Esophagus muscularis mucosa (tissue), 4 donors: ENCODE data around the gene TGFBI. TPM values are rescaled to one million over a fixed set of nuclear protein-coding genes. Genes with fewer than 3 reads are reported as not detected.

Source experiments
- DNase-seq: peaks from one replicate; pipeline ENCODE4 v3.0.0-alpha.2; 2017; ENCODE audit errors: extremely low spot score
- H3K27ac ChIP-seq, 4 donors: fragments of 200-600 bp; sonication (generic); replicated peaks in 1 of 4; 1 replicate in 3 of 4; 2 replicates in 1 of 4; pipeline ENCODE4 v1.5.1; 2016 to 2019; ENCODE audit warnings: mild to moderate bottlenecking in 1 of 4
- H3K27me3 ChIP-seq, 4 donors: fragments of 200-600 bp; sonication (generic); one replicate each; pipeline versions ENCODE4 v1.5.1 to v1.6.0; 2016 to 2019
- H3K36me3 ChIP-seq, 4 donors: fragments of 200-600 bp; sonication (generic); one replicate each; pipeline ENCODE4 v1.5.1; 2016 to 2019
- H3K4me1 ChIP-seq, 4 donors: fragments of 200-600 bp; sonication (generic); one replicate each; pipeline ENCODE4 v1.5.1; 2016 to 2019
- H3K4me3 ChIP-seq, 4 donors: fragments of 200-600 bp; sonication (generic); 1 replicate in 2 of 4; 2 replicates in 2 of 4; pipeline ENCODE4 v1.5.1; 2016 to 2019; ENCODE audit warnings: mild to moderate bottlenecking in 4 of 4, moderate library complexity in 1 of 4
- H3K9me3 ChIP-seq, 4 donors: fragments of 200-600 bp; sonication (generic); 1 replicate in 3 of 4; 2 replicates in 1 of 4; pipeline ENCODE4 v1.5.1; 2016 to 2019
- CTCF ChIP-seq, 3 experiments: fragments of 200-600 bp in 2 of 3; fragments of 450-650 bp in 1 of 3; sonication (generic) in 2 of 3; IDR thresholded peaks; one replicate each; pipeline ENCODE4 v1.5.1; 2017 to 2019; ENCODE audit warnings: antibody characterized with exemption in 3 of 3, mild to moderate bottlenecking in 2 of 3, moderate library complexity in 1 of 3
- EP300 ChIP-seq: sonication (generic); formaldehyde crosslinking; IDR thresholded peaks from one replicate; pipeline ENCODE4 v1.6.1; 2017; ENCODE audit warnings: antibody characterized with exemption
- POLR2A ChIP-seq: fragments of 450-650 bp; IDR thresholded peaks from one replicate; pipeline ENCODE4 v1.6.1; 2017; ENCODE audit warnings: antibody characterized with exemption, moderate library complexity, mild to moderate bottlenecking, low read depth
- POLR2AphosphoS5 ChIP-seq, 2 donors: sonication (generic); formaldehyde crosslinking; IDR thresholded peaks; one replicate each; pipeline ENCODE4 v1.6.1; 2017; ENCODE audit warnings: antibody characterized with exemption in 2 of 2
- WGBS: methylation state at CpG from one replicate; pipeline ENCODE4 v1.1.5; 2018; 5-methylcytosine and 5-hydroxymethylcytosine counted together
- intact Hi-C: fragments of 100-400 bp; cut with DNase I; formaldehyde crosslinking; loops from one replicate; pipeline ENCODE4 v1.15.1; 2023
- small RNA-seq, 3 donors: library from RNA; depleted of rRNA; stranded (forward); fragments of <200 nt; gene quantifications; one replicate each; pipeline ENCODE3, GENCODE V24; 2016
- total RNA-seq, 4 donors: library from RNA; depleted of rRNA; stranded (reverse); fragments of >200 nt; gene quantifications; one replicate each; pipeline versions ENCODE4 v1.1.0 to v1.2.1, GENCODE V29; 2016

The TGFBI gene
- total RNA-seq, 4 donors from 2014 or later, result 62.3 to 128 (median 92.9) TPM

DNA sequence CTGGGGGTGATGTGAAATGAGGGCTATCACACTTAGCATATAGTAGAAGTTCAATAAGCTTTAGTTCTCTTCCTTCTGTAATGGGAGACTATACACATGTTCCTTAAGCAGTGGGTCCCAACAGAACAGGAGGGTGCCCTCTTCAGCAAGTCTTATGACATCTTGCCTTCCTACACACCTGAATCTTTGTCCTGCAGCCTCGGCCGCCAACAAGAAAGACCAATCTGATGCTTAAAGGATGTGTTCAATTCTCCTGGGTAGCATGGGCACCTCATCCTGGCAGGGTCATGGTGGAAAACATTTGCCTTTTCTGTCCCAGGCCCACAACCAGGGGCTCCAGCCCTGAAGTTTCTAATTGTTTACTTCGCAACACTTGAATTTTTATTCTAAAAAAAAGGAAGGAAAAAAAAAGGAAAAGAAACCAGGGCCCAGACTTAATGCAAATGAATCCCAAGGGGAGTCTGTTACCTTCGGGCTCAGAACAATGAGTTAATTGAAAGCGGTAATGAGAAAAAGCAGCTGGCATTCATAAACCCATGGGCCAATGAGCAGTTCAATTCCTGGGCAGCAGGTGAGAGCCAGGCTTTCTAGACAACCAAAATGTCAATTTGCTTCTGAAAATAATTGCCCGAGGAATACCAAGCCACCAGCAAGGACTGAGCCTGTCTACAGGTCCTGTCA is 77.7 kb downstream of the TGFBI start:
- no peaks in the 10 kb centered on the region for H3K9me3 ChIP-seq
- H3K4me3 ChIP-seq, result no peak overlapping the region
- DNase-seq, result no peak
- no peak overlapping the region for H3K27ac ChIP-seq
- intact Hi-C loops, result no loop called here
- no peaks in the 10 kb centered on the region for H3K36me3 ChIP-seq
- 80% methylated on average over 6 of the region's 6 CpGs for WGBS
- TF ChIP-seq CTCF (IDR thresholded peaks at IDR 0.05) (no peak), POLR2AphosphoS5 (IDR thresholded peaks at IDR 0.05) (no peak)
- H3K4me1 ChIP-seq, result no peaks in the 10 kb centered on the region
- no peaks in the 10 kb centered on the region for H3K27me3 ChIP-seq

DNA sequence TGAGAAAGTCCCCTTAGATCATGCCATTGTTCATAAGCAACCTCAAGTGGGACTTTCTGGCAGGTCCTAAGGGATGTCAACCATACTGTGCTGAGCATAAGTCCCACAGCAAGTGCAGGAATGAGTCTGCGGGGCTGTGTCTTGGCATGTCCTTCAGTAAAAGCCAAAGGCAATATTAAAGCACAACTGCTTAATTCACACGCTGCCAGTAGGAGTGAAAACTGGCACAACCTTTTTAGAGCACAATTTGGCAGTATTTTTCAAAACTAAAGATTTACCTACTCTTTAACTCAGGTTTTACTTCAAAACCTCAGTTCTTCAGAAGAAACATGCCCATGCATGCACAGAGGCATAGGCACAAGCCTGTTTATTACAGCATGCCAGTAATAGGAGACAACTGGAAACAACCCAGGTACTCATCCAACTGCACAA is 79.4 kb downstream of the TGFBI start:
- H3K4me3 ChIP-seq, result no peak overlapping the region
- no peaks in the 10 kb centered on the region for H3K4me1 ChIP-seq
- H3K27me3 ChIP-seq, result no peaks in the 10 kb centered on the region
- no peak for TF ChIP-seq POLR2AphosphoS5 (IDR thresholded peaks at IDR 0.05)
- TF ChIP-seq CTCF (IDR thresholded peaks at IDR 0.05), result no peak
- no peak for TF ChIP-seq POLR2A
- TF ChIP-seq EP300, result no peak
- H3K36me3 ChIP-seq, result no peaks in the 10 kb centered on the region
- no peak overlapping the region for H3K27ac ChIP-seq
- intact Hi-C loops, result no loop called here
- no peaks in the 10 kb centered on the region for H3K9me3 ChIP-seq
- 84% methylated on average over 2 of the region's 2 CpGs for WGBS
- DNase-seq, result no peak

DNA sequence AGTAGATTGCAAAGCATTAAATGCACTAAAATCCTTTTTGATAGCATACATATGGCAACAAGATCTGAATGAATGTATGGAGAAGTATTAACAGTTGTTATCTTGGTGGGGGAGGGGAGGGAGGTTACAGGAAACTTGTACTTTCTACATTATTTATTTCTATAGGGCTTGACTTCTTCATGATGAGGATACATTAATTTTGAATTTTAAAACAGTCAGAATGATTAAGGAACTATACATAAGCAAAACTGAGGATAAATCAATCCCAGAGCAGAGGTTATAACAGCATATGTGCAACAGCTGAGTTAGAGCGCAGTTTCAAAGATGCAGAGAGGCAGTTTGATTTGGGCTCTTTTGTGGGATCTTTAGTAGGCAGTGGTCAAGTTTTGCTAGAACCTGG is 80.0 kb downstream of the TGFBI start:
- H3K27me3 ChIP-seq, result no peaks in the 10 kb centered on the region
- no peaks in the 10 kb centered on the region for H3K9me3 ChIP-seq
- no peak overlapping the region for H3K4me3 ChIP-seq
- H3K27ac ChIP-seq, result no peak overlapping the region
- DNase-seq, result no peak
- intact Hi-C loops, result no loop called here
- WGBS, result 100% methylated on average over 1 of the region's 1 CpG
- no peak for TF ChIP-seq EP300
- TF ChIP-seq CTCF (IDR thresholded peaks at IDR 0.05), result no peak
- no peak for TF ChIP-seq POLR2A
- no peak for TF ChIP-seq POLR2AphosphoS5 (IDR thresholded peaks at IDR 0.05)
- H3K4me1 ChIP-seq, result no peaks in the 10 kb centered on the region
- H3K36me3 ChIP-seq, result no peaks in the 10 kb centered on the region

DNA sequence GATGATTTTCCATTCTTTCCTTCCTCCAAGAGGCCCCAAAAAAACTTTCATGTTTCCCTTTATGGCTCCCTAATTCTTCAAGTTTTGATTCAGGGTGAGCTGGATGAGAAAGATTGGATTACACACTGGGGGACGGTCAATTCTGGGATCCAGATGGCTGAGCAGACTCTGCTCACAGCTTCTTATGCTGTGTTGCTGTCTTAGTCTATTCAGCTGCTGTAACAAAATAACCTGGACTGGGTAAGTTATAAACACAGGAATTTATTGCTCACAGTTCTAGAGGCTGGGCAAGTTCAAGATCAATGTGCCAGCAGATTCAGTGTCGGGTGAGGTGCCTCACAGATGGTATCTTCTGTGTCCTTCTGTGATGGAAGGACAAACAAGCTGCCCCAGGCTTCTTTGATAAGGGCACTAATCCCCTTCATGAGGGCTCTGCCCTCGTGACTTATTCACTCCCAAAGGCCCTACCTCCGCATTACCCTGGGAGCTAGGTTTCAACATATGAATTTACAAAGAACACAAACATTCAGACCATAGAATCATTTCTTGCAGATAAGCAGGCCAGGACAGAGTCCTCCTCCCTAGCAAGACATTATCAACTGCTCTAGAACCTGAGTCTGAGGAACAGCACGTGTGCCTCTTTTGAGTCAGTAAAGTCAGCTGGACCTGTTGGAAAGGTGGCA is 80.8 kb downstream of the TGFBI start:
- H3K9me3 ChIP-seq, result no peaks in the 10 kb centered on the region
- no peak overlapping the region for H3K4me3 ChIP-seq
- H3K36me3 ChIP-seq, result no peaks in the 10 kb centered on the region
- 92% methylated on average over 5 of the region's 5 CpGs for WGBS
- intact Hi-C loops, result no loop called here
- no peaks in the 10 kb centered on the region for H3K4me1 ChIP-seq
- TF ChIP-seq CTCF (IDR thresholded peaks at IDR 0.05), result no peak
- no peak for TF ChIP-seq POLR2A
- no peak for TF ChIP-seq POLR2AphosphoS5 (IDR thresholded peaks at IDR 0.05)
- no peak for TF ChIP-seq EP300
- H3K27me3 ChIP-seq, result no peaks in the 10 kb centered on the region
- DNase-seq, result peak; percentile 89
- no peak overlapping the region for H3K27ac ChIP-seq

Small RNA genes lying within 50 kb of the gene (small RNA-seq; reads per million reads assigned to genes)
- gene VTRNA2-1, result 0.83 to 1.1 (median 0.84) reads per million in 3 donors

Other genes starting within 250 kb of the TGFBI start
- under 1 TPM in 2 of 4 donors, not detected in 2; 0.40 to 0.42 TPM for gene SLC25A48, start 194.3 kb upstream of the TGFBI start, total RNA-seq
- gene IL9, start 133.1 kb upstream of the TGFBI start, total RNA-seq, result not detected
- not detected for gene LECT2, start 74.0 kb upstream of the TGFBI start, total RNA-seq
- gene SMAD5, start 103.9 kb downstream of the TGFBI start, total RNA-seq, result 10 to 100 TPM; 42.4 to 47.9 (median 46.3) TPM
- not detected for gene SMIM32, start 164.2 kb downstream of the TGFBI start, total RNA-seq